ENCODE measurements around the gene SUSD1.
"Not testable (repeated sequence)": the region's sequence is repeated elsewhere in the genome, so short reads cannot be mapped to it uniquely, and the experiment has no call there.

SUSD1 gene

DNA sequence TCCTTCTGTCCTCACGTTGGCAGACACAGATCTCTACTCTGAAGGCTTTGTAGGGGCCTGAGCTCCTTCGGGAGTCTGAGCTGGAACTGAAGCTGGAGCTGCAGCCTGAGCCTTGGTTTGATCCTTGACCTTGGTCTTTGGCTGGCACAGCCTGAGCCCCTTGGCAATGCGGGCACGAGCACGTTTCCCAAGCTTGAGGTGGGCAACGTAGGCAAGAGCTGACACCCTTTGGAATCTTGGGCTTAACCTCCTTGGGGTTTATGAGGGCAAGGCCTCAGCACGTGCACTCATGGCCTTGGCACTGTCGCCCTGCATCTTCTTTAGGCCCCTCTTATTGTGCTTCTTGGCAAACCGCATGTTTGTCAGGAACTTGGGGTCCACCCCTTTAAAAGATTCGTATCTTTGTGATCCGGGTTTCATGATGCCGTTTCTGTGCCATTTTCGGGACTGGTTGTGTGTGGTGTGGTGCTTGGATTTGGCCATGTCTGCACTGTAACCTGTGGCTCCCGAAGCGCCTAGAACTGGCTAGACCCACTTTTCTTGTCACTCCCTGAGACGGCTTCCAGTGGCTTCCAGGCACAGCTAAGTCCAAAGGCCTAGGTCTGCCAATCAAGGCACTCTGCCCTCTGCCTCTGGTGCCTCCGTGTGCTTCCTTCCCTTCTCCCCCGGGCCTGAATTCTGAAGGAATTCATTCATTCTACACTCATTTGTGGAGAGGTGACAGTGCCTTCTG lies 1.4 kb downstream of the SUSD1 start:
- DNase-seq (ENCODE audit: low read depth) = no peak

- DNase-seq (ENCODE audit: low read depth) = no peak
Observed at GRCh38 chr9:112170968-112171367, 4.1 kb downstream of the SUSD1 start.

- no peak for DNase-seq (ENCODE audit: low read depth)
Observed at GRCh38 chr9:112170235-112170634, 4.9 kb downstream of the SUSD1 start.

DNA sequence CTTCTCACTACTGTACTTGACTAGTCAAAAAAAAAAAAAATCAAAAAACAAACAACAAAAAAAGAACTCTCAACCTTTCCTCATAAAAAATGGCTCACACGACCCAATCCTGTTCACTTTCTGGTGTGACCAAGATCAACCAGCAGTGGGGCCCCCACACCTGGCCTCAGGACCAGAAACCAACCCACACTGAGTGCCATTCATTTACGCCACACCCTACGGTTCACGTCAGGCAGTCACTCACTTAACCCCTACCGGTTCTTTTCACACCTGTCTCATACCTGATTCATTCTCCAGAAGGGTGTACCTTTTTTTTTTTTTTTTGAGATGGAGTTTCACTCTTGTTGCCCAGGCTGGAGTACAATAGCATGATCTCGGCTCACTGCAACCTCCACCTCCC lies 5.7 kb downstream of the SUSD1 start:
- DNase-seq (ENCODE audit: low read depth) = no peak

DNA sequence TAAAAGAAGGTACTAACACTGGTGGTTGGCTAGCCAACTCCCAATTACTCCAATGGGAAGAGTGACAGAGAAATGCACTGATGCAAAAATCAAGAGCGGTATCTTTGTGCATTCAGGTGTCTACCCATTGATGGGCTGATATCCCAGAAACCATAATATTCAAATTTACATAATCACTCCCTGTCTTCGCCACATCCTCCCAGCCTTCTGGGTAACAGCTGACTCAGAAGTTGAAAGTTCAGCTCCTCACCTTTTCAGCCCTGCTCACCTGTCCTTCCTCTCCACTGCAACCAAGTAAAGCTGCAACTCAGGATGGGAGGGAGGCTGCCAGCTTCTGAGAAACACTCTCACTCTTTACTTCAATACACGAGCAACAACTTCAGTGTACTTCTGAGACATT lies 6.9 kb downstream of the SUSD1 start:
- no peak for DNase-seq (ENCODE audit: low read depth)

GRCh38 chr9:112166176-112167140 lies 8.6 kb downstream of the SUSD1 start:
- no peak for DNase-seq (ENCODE audit: low read depth)

DNA sequence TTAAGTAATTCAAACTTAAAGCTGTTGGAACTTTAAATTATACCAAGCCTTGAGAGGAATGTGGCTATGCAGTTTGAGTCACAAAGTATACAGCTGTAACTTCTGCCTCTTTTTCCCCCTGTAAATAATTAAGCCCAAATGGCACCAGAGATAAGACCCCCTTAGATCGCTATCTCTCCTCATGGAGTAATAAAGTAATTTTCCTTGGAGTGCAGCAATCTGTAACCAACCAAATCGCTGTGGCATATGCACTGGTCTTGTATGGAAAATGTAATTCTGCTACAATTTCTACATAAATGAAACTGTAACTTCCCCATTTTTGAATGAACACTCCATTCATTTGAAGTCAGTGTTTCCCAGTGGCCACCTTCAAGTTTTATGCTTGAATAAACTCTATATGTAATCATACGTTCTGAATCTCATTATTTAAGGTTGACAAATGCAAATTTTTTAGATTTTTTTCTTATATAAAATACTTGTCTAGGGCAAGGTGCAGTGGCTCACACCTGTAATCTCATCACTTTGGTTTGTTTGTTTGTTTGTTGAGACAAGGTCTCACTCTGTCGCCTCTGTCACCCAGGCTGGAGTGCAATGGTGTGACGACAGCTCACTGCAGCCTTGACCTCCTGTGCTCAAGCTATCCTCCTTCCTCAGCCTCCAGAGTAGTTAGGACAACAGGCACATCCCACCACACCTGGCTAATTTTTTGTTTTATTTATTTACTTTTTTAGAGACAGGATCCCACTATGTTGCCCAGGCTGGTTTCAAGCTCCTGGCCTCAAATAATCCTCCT lies 12.3 kb downstream of the SUSD1 start:
- no peak for DNase-seq (ENCODE audit: low read depth)

DNA sequence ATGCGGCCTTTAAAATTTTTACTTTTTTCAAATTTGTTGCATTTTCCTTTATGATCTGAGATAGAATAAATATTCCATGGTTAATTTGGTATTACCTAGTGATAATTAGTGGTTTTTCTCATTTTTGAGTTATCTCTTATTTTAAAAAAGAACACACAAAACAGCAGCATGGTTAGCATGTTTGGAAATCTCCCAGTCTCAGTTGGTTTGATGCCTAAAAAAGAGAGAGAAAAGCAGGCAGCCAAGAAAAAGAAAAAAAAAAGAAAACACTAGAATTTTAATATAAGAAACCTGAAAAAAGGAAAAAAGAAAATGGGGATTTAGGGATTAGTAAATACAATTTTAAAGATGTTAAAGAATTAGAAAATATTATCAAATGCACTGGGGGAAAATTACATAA lies 15.3 kb downstream of the SUSD1 start:
- DNase-seq (ENCODE audit: low read depth) = no peak

DNA sequence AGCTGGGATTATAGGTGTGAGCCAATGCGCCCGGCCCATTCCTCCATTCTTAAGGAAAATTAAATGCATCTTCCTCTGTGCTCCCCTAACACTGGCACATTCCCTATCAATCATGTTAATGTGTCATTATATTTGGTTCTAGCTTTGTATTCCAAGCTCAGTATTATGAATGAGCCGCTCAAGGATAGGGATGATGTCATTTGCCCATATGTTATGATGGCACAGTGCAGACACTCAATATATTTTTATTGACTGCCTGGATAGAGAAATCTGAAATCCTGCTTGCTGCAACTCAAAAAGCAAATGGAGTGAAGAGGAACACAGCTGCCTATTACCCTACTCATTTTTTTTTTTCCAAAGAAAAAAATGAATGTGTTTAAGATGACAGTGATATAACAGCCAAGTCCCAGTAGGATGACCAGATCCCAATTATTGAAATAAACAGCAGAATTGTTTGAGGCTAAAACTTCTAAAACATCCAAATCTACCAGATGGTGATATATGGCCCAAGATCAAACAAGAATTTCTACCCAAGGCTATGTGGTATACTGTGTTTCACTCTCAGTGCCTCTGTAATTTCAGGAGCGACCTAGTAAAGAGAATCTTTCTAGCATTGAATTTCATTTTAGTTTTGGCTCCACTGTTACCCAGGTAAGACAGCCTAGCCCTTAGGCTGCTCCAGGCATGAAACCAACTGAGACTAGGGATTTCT lies 16.3 kb downstream of the SUSD1 start:
- DNase-seq (ENCODE audit: low read depth) = no peak

- DNase-seq (ENCODE audit: low read depth) = no peak
Observed at GRCh38 chr9:112157961-112158360, 17.1 kb downstream of the SUSD1 start.

GRCh38 chr9:112157087-112157486 lies 18.0 kb downstream of the SUSD1 start:
- DNase-seq (ENCODE audit: low read depth) = no peak

DNA sequence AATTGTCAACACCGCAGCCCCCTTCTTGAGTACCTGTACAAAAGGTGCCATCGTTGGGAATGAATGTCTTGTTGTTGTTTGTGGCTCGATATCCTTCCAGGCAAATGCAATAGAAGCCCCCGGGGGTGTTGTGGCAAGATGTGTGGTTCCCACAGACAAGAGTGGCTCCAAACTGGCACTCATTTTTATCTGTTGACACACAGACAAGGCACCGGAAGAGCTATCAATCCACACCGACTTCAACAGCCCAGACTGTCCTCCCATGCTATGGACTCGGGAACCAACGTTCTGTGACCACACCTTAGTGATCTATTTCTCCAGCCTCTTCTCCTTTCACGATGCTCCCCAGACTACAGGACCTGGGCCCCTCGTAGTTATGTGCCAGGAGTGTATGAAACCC lies 25.9 kb downstream of the SUSD1 start:
- no peak for DNase-seq (ENCODE audit: low read depth)

DNA sequence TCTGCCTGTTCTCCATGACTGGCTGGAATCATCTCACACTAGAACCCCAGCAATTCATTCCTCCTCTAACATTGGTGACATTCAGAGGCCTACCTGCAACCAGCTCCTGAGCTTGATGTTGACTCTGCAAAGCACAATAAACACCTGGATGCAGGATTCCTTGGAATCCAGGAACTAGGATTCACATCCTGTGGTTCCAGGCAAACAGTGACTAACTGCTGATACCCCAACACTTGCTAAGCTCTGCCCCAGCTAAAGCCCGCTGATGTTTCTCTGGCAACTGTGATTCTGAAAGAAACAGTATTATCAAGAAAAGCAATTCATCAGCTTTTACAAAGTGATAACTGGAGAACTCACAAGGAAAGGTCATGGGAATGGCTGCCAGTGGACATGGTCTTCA lies 29.2 kb downstream of the SUSD1 start:
- no peak for DNase-seq (ENCODE audit: low read depth)

GRCh38 chr9:112144807-112145206 lies 30.3 kb downstream of the SUSD1 start:
- DNase-seq (ENCODE audit: low read depth) = no peak

GRCh38 chr9:112142420-112142819 lies 32.7 kb downstream of the SUSD1 start:
- DNase-seq (ENCODE audit: low read depth) = no peak

GRCh38 chr9:112140936-112141335 lies 34.2 kb downstream of the SUSD1 start:
- DNase-seq (ENCODE audit: low read depth) = no peak

DNA sequence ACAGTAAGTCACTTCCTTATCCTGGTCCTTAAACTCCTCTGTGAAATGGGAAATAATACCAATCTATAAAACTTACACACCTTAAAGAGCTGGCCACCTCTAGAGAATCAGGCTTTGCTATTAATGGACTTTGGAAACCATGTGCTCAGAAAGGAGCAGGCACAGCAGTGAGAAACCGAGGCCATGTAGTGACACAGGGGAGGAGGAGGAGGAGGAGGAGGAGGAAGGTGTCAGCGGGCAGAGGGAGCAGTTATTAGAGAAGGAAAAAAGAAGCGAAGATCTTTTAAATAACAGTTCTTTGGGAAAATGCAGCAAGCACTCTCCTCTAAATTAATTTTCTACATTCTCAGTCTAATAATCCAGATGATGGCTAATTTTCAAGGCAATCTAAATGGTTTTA lies 38.0 kb downstream of the SUSD1 start:
- DNase-seq (ENCODE audit: low read depth) = no peak

- DNase-seq (ENCODE audit: low read depth) = no peak
Observed at GRCh38 chr9:112135706-112136105, 39.4 kb downstream of the SUSD1 start.

DNA sequence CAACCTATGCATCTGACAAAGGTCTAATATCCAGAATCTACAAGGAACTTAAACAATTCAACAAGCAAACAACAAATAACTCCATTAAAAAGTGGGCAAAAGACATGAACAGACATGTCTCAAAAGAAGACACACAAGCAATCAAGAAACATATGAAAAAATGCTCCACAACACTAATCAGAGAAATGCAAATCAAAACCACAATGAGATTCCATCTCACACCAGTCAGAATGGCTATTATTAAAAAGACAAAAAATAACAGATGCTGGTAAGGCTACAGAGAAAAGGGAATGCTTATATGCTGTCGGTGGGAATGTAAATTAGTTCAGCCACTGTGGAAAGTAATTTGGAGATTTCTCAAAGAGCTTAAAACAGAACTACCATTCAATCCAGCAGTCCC lies 41.3 kb downstream of the SUSD1 start:
- not testable (repeated sequence) for DNase-seq (ENCODE audit: low read depth)

DNA sequence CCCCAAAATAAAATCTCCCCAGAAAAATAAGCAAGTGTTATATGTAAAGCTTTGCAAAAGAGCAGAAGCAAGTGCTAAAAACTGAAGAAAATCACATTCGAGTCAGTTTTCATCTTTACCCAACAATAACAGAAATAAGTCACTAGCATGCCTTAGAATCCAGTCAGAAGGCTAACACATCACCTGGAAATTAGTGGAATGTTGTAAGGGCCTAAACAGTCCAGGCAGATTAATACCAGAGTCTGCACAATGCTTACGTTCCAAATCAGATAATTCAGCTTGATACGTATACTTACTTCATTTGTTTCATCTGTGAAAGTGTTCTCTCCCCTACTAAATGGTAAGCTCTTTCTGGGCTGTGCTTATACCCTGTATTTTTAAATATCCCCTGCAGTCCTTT lies 42.7 kb downstream of the SUSD1 start:
- no peak for DNase-seq (ENCODE audit: low read depth)

- DNase-seq (ENCODE audit: low read depth) = no peak
Observed at GRCh38 chr9:112130997-112131396, 44.1 kb downstream of the SUSD1 start.

- no peak for DNase-seq (ENCODE audit: low read depth)
Observed at GRCh38 chr9:112130347-112130746, 44.8 kb downstream of the SUSD1 start.
